ENCODE results near the gene ENTPD8. TPM values are rescaled to one million over a fixed set of nuclear protein-coding genes. Genes with fewer than 3 reads are reported as not detected.

ENTPD8 gene
- total RNA-seq, 1 donor from 2014 or later, result not detected

GRCh38 chr9:137385061-137385655 is 56.0 kb downstream of the ENTPD8 start:
- FAIRE-seq, result no peak

More at GRCh38 chr9:137385061-137385655, 56.0 kb downstream of the ENTPD8 start:
- no peak for DNase-seq (ENCODE audit: low spot score in 2 of 2)

Other genes with a start within 250 kb of the ENTPD8 start
- 6.1 TPM for gene TPRN, start 240.6 kb downstream of the ENTPD8 start, total RNA-seq
- gene TMEM203, start 235.7 kb downstream of the ENTPD8 start, total RNA-seq, result 34.2 TPM
- 3.3 TPM for gene NDOR1, start 235.7 kb downstream of the ENTPD8 start, total RNA-seq
- gene RNF208, start 219.1 kb downstream of the ENTPD8 start, total RNA-seq, result 0.82 TPM
- under 0.01 TPM for gene CYSRT1, start 216.2 kb downstream of the ENTPD8 start, total RNA-seq
- not detected for gene RNF224, start 213.9 kb downstream of the ENTPD8 start, total RNA-seq
- not detected for gene SLC34A3, start 210.5 kb downstream of the ENTPD8 start, total RNA-seq
- 92.5 TPM for gene TUBB4B, start 200.1 kb downstream of the ENTPD8 start, total RNA-seq
- gene STPG3, start 190.1 kb downstream of the ENTPD8 start, total RNA-seq, result not detected
- 36.7 TPM for gene NELFB, start 186.0 kb downstream of the ENTPD8 start, total RNA-seq
- gene TOR4A, start 163.6 kb downstream of the ENTPD8 start, total RNA-seq, result 0.41 TPM
- gene NRARP, start 139.1 kb downstream of the ENTPD8 start, total RNA-seq, result 3.7 TPM
- gene EXD3, start 18.2 kb downstream of the ENTPD8 start, total RNA-seq, result 12.6 TPM
- 1.2 TPM for gene NOXA1, start 18.0 kb downstream of the ENTPD8 start, total RNA-seq
- gene NSMF, start 18.0 kb upstream of the ENTPD8 start, total RNA-seq, result 33.0 TPM
- 0.82 TPM for gene PNPLA7, start 109.0 kb upstream of the ENTPD8 start, total RNA-seq
- 22.4 TPM for gene MRPL41, start 110.5 kb upstream of the ENTPD8 start, total RNA-seq
- 21.6 TPM for gene DPH7, start 137.6 kb upstream of the ENTPD8 start, total RNA-seq
- gene ZMYND19, start 149.2 kb upstream of the ENTPD8 start, total RNA-seq, result 19.6 TPM
- 13.0 TPM for gene ARRDC1, start 164.3 kb upstream of the ENTPD8 start, total RNA-seq
- 71.7 TPM for gene EHMT1, start 177.6 kb upstream of the ENTPD8 start, total RNA-seq